NCI-H526 (cell line): ENCODE results near the gene EEFSEC.
A peak's percentile ranks its signal among the peaks of the same experiment; 100 is the strongest.

Experiments
- DNase-seq, 2 experiments: peaks; one replicate each; lab custom pipeline; 2025; lab: John Stamatoyannopoulos, UW

Gene EEFSEC

DNA sequence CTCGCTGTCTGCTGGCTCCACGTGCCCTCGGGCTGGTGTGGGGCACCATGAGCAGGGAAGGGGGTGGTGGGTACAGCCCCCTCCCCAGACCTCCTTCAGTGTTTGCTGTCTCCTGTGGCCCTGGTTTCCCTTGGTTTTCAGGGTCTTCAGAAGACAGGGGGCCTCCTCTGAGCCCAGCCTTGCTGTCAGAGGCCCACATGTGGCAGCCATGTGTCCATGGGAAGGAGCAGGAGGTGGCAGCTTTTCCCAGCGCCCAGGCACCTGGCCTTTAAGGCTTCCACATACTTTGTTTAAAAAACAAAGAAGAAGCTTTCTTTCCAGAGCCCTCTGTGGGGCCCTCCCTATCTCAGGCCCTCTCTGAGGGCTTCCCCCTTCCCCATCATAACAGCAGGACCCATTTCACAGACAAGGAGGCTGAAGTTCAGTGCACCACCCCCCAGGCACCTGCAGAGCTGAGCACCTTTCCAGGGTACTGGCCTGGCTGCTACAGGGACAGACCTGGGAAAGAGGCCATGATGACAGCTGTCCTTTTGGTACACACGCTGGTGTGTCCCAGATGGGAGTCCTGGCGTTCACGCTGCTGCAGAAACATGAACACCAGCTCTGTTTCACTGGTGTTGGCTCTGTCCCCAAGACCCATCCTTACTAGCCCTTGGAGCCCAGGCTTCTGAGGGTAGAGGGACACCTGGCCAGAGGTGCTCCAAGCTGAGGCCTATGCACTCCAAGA lies 239.7 kb downstream of the EEFSEC start:
- DNase-seq: no peak

GRCh38 chr3:128394033-128394432 lies 240.8 kb downstream of the EEFSEC start:
- DNase-seq: no peak

DNA sequence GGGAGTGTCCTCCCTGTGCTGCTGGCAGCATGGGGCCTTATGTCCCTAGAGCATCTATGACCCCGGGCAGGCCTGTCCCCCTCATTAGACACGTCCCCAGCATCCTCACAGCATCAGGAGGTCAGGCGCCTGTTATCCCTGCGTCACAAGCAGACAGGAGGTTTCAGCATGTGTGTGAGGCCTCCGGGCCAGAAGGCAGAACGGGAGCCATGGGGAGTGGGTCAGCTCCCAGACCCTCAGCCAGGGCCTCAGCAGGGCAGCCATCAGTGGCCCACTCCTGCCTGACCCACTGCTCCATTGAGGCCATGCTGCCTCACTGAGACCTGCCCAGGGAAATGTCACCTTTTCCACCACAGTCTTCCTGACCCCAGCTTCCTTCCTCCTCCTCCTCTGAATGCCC lies 241.8 kb downstream of the EEFSEC start:
- DNase-seq: no peak

DNA sequence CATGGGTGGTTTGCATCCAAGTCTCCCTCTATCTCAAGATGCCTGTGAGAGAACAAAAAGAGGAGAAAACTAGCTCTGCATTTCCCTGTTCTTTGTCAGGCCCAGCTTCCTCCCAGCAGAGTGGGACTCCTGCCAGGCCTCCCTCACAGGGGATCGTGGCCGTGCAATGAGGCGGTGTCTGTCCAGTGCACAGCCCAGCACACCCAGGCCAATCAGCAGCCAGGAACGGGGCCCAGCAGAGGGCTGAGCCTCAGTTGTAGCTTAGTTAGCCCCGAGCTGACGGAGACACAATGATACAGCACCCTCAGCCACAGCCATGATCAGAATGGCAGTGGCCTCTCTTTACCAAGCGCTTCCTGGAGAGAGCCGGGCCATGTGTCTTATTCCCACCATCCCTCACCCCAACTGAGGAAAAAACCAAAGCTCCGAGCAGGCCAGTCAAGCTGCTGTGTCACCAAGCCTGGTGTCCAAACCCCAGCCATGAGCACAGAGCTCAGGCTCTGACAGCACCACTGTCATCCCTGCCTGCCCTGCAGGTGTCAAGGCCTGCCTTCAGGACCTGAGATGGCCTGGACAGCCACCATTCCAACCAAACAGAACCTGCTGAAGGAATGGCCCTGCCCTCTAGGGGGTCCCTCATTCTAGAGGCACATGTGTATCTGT lies 242.3 kb downstream of the EEFSEC start:
- DNase-seq: no peak

GRCh38 chr3:128397484-128397883 lies 244.2 kb downstream of the EEFSEC start:
- no peak for DNase-seq

GRCh38 chr3:128398586-128398985 lies 245.3 kb downstream of the EEFSEC start:
- DNase-seq: no peak

DNA sequence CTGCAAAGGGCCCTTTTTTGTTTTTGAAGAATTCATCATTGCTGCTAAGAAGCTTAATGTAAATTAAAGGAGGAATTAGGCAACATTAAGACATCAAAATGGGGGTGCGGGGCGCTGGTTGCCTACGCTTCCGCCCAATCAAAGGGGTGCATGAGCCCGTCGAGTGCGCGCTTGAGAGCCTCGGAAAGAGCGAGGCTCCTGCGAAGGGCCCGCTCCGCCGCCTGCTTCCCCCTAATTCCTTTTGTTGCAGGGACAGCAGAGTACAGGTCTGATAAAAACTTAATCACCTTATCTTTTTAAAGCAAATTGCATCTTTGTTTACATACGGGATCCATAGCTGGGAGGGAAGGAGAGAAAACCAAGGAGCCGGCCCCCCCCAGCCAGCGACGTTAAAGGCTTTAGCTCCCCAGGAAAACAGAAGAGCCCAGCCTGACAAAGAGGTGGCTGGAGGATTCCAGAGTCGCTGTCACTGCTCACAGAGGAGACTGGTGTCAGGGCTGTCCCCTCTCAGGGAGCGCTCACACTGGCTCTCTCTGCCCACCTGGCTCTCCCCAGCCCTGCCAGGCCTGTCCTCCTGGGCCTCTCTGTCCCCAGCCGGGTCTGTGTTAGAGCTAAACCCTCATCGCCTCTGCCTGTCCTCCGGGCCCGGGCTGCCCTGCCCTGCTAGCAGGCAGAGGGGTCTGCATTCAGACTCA lies 246.1 kb downstream of the EEFSEC start:
- DNase-seq: no peak

DNA sequence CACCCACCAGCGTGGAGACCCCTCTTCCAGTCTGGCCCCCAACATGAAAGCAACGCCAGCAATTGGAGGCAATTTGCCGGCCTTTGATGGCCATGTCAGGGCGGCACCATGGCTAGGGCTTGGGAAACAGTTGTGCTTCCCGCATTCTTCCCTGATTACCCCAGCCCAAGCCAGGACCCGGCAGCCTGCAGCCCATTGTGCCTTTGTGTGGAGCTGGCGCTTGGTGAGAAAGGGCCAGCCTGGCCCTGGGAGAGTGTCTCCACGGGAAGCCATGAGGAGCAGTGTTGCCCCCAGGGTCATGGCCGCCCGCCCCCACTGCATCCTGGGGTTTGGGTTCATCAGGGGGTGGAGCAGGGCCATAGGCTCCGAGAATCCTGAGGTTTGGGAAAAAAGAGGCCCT lies 247.4 kb downstream of the EEFSEC start:
- DNase-seq: no peak

DNA sequence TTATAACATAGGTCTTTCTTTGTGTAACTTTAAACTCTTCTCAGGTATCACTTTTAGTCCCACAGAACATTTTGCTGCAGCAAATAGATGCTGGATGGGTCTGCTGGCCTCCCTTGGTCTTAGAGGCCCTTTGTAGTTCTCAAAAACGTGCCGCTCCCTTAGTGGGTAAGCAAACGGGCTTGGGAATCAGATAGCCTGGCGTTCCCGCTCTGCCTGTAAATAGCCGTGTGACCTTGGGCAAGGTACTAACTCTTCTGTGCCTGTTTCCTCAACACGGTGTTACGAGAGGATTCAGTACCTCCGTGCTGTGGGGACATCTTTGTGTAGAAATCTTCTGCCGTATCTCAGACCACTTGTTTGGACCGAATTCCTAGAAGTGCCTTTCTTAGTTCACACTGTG lies 249.0 kb downstream of the EEFSEC start:
- DNase-seq: no peak

GRCh38 chr3:128402998-128403397 lies 249.7 kb downstream of the EEFSEC start:
- DNase-seq: no peak

GRCh38 chr3:128404276-128405068 lies 251.2 kb downstream of the EEFSEC start:
- DNase-seq: peak in 1 of 2 experiments; percentile 21

DNA sequence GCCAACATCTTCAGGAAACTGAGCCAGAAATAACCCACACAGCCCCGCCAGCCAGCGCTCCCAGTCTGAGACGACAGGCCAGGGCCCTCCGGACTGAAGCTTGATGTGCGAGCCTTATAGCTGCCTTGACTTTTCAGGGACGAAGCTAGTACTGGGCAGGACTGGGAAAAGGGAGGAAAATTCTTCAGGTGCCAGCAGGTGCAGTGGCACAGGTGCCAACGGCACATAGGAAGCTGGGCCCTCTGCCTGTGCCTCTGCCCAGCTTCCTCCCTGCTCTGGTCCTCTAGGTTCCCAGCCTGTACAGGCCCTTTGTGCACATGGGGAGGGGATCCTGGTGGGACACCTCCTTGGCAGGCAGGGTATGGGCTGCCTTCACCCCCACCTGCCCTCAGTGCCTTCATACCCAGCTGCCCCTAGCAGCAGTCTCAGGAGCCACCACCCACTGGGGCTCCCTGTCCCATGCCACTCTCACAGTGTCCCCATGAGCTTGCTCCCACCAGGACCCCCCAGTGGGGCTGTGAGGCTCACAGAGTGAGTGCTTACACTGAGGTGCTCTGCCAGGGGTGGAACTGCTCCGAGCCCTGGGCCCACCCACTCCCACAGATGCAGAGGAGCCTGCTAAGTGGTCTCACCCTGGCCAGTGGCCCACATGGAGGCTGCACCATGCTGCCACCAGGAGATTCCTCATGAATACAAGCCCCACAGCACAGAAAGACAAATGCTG lies 252.4 kb downstream of the EEFSEC start:
- no peak for DNase-seq

DNA sequence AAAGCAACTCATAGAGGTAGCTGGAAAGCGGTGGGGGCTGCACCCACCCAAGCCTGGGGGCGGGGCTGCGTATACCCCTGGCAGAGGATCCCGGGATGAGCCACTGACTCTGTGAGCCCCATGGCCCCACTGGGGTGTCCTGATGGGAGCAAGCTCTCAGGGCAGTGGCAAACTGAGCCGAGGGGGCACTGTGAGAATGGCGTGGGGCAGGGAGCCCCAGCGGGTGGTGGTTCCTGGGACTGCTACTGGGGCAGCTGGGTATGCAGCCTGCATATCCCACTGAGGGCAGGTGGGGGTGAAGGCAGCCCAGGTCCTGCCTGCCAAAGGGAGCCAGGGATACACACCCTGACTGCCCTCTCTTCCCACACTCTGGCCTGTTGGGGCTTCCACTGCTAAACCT lies 254.0 kb downstream of the EEFSEC start:
- no peak for DNase-seq

GRCh38 chr3:128408012-128408692 lies 254.9 kb downstream of the EEFSEC start:
- DNase-seq: no peak

- DNase-seq: peak in 1 of 2 experiments; percentile 38
Measured at GRCh38 chr3:128408693-128409623, 255.7 kb downstream of the EEFSEC start.

- DNase-seq: no peak
Measured at GRCh38 chr3:128409624-128410581, 256.6 kb downstream of the EEFSEC start.

- DNase-seq: no peak
Measured at GRCh38 chr3:128410669-128411573, 257.6 kb downstream of the EEFSEC start.
